HG03066 (cell line): ENCODE measurements around the gene PRLHR.
"Not testable (repeated sequence)": the region's sequence is repeated elsewhere in the genome, so short reads cannot be mapped to it uniquely, and the experiment has no call there.

ENCODE experiments used
- ATAC-seq: cut with Tn5 transposase; IDR thresholded peaks from one replicate; pipeline ENCODE4 v1.9.1; 2021; ENCODE audit warnings: low read depth; ENCODE audit not compliant: unreplicated experiment

Gene PRLHR

DNA sequence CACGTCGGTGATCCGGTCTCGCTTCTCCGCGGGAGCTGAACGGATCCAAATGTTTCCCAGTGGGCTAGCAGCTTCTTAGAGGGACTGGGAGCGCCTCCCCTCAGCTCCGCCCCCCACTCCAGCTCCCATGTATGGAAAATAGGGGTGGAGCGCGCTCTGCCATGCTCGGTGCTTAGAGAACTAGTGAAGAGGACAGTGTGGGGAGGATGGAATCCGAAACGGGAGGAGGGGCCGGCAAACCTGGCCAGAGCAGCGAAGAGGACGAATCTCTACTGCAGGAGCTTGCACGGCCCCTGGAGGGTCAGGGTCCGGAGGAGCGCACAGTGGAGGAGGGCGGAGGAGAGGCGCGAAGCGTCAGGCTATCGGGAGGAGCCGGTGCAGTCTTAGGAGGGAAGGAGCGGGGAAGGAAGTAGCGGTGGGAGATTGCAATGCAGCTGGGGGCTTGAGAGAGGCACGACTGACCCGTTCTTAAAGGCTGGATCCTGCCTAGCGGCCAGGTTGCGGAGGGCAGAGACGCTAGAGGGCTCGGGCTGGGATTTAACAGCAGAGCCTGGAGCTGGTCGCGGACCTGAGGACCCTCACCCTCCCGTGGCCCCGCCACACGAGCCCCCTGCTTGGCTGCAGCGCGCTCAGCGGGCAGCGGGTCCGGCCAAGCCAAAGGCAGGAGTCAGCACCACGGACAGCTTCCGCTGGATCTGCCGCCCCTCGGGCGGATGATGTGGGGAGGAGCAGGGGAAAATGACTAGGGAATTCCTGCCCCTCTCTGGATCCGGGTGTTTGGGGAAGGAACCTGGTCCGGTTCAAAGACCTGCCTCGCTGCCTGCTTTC lies at the start of gene PRLHR:
Gene PRLHR, minus strand, starts transcription at position 51 of the 828 bp plus-strand sequence. CDS start 404 bp downstream, outside the sequence.
- no peak for ATAC-seq

DNA sequence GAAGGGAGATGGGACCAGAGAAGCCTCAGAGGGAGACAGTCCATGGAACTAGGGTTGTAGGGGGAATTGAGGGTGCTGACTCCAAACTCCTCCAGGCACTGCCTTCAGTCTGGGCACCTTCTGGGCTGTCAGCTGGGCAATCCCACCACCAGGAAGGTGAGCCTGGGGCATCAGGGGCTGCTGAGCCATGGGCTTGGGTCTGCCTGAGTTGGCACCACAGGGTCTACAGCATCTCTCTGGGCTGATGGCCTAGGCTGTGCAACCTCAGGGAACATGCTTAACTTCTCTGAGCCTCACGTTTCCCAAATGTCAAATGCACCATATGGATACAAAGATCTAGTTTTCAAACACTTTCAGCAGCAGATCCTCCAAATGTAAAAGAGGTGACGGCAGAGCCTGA lies 46.8 kb upstream of the PRLHR start:
- ATAC-seq = no peak

DNA sequence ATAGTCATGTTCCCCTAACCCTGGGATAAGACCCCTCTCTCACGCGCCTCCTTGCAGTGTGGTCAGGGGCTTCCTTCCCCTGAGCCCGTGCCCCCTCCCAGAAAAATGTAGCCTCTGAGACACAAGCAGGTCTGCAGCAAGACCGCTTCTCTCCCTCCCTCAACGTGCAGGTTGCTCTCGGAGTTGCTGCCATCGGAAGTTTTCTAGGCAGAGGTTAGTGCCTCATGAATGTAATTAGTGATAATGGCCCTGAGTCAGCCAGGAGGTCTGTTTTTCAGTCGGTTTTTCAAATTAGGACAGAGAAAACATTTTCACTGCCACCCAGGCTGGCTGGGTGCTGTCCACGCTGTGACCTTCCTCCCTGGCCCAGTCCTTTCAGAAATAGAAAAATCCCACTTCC lies 43.2 kb upstream of the PRLHR start:
- ATAC-seq = no peak

DNA sequence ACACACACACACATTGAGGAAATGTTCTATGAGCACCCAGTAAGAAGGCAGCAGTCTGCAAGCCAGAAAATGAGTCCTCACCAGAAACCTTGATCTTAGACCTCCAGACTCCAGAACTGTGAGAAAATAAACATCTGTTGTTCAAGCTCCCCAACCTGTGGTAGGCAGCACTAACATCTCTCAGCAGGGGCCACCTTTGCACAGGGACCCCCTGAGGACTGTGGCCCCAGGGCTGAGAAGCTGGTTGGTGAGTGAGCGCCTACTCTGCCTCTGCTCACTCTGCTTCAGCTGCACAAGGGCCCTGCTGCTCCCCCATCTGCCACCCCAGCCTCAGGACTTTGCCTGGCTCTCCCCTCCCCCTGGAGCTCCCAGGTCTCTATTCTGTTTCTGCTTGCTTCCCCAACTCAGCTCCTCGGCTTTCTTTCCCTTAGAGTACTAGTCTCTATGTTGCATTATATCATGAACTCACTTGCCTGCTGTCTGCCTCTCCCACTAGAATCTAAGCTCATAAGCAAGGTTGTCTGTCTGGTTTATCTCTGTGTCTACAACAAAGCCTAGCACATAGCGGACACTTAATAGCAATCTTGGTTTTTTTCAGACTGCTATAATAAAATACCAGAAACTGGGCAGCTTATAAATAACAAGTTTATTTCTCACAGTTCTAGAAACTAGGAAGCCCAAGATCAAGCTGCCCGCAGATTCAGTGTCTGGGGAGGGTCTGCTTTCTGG lies 40.4 kb upstream of the PRLHR start:
- ATAC-seq = no peak

DNA sequence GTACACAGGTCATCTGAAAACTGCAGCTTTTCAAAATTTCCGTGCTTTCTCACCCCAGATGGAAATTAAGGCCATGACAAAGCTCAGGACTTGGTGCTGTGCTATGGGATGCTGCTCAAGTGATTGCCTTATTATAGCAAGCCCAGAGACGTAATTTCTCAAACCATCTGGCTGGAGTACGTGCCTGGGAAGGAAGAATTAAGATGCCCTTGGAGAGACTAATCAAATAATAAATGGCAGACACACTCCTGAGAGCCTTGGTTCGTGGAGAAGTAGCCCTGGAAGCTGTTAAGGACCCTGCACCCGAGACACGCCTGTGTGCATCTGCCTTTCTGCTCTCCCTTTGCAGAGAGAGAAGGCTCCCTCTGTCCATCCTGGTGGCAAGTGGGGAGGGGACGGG lies 38.3 kb upstream of the PRLHR start:
- ATAC-seq = no peak

DNA sequence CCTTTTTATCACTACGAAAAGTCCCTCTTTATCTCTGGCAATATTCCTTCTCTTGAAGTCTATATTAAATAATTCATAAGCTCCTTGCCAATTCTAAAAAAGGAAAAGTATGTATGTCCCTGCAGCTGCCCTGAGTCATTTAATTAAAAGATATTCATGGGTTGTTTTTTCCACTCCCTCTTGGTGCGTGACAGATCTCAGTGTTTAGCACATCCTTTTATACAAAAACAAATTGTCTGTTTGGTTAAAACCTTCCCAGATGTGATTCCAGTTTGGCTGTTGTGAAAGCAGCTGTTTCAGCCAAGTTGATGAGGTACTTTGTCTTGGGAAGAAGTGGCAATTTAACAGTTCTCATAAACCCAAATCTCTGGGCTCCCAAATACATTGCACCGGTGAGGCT lies 33.8 kb upstream of the PRLHR start:
- no peak for ATAC-seq

DNA sequence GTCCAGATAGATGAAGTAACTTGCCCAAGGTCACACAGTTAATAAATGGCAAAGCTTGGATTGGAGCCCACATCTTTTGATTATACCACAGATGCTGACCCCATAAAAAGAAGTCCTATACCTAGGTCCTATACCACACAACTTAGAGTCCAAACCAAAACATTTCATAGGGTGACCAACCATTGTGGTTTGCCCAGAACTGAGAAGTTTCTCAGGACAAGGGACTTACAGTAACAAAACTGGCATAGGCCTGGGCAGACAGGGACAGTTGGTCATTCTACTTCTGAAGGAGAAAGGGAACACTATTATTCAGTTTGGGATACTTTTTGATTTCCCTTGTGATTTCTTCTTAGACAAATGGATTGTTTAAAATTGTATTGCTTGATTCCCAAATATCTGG lies 32.9 kb upstream of the PRLHR start:
- no peak for ATAC-seq

DNA sequence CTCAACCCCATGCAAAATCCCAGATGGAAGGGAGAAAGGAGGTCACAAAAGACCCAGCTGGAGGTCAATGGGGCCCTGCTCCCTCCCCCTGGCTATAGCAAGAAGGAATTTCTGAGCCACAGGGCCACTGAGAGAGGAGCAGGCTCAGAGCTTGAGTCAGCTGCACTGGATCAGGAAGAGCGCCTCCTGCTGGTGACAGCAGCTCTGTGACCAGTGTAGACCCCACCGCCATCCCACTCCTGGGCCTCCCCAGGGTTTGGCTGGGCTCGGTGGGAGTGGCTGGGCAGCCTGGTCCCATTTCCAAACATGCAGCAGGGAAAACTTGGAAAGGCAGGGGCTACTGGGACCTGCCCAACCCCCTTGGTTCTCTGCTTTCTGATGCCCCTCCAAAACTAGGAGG lies 31.5 kb upstream of the PRLHR start:
- no peak for ATAC-seq

DNA sequence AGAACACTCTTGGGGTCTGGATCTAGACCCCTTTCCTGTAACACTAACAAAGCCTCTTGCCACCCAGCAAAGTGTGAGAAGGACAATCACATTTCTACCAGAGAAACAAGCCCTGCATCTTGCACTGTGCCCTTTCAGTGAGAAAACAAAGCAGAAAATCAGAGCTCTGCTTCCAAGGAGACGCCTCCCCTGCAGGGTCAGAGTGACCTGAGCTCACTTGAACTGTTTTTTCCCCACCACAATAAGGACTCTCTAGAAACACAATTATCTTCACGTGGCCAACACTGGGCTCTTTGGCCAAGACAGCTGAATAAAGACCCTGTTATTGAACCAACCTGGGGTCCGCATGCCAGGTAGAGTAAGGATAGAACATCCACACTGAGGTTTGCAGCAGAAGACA lies 30.1 kb upstream of the PRLHR start:
- ATAC-seq = no peak

DNA sequence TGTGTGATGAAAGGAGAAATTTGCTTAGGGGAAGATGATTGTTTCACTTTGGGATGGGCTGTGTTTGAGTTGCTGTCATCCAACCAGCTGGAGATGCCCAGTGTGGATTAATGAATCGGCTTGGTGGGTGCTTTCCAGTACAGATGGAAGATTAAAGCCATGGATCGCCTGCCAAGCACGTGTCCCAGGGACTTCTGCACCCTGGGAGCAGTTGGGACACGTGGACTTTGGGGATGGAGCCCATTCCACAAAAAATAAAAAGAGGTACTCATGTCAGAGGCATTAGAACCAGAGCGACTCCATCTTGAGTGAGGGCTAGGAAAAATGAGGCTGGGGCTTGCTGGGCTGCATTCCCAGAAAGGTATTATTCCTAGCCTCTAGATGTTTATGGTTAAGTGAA lies 29.3 kb upstream of the PRLHR start:
- ATAC-seq = no peak

DNA sequence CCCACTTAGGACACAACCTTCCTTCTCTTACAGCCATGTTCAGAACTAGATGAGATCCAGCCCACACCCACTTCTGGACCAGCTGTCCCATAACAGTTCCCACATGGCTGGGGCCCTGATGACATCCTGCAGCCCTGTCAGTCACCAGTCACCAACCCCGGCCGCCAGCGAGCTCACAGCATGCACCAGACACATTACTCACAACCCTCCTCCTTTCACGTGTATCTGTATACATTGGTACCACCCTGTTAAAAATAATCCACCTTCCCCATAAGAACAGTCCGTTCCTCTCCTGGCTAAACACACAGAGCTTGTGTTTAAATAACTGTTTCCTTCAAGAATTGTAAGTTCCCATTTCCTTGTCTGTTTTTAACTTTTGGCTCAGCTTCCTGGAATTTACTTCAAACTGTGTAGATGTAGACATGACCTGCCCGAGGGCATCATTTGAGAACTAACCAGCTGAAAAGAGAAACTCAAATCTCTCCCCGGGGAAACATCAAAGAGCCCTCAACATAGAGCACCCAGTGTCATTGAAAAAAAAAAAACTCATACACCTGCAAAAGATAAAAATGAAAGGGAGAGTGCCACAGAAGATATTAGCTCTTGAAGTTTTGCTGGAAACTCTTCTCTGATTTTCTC lies 26.0 kb upstream of the PRLHR start:
- ATAC-seq = no peak

DNA sequence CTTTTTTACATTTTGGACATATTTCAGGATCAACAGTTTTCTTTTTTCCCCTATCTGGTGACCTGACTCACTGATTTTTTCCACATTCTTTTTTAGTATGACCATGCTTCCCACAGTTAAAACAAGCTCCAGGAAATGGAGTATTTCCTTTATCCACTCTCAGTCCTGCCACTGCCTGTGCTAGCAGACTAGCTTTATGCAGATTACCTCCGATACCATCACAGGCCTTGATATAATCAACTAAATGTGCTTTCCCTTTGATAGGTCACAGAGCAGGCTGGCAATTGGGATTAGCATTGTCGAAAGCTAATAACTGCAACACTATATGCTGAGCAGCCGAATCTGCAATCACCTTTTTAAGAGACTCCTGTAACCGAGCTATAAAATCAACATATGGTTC lies 18.4 kb upstream of the PRLHR start:
- not testable (repeated sequence) for ATAC-seq

DNA sequence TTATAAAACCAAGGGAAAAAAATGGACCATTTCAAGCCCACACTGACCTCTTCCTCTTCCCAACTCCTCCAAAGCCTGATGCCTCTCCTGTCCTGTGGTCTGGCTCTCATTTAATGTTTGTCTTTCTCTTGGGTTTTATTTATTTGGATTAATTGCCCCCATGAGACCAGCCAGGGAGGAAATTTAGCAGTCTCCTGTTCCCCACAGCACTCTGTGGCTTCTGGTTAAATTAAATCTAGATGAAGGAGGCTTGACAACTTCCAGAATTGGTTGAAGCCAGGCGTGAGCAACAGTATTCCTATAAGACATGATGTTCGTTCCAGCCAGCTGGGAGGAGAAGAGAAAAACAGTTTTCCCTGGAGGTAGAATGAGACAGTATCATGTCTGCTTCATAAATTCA lies 15.1 kb upstream of the PRLHR start:
- ATAC-seq = no peak

DNA sequence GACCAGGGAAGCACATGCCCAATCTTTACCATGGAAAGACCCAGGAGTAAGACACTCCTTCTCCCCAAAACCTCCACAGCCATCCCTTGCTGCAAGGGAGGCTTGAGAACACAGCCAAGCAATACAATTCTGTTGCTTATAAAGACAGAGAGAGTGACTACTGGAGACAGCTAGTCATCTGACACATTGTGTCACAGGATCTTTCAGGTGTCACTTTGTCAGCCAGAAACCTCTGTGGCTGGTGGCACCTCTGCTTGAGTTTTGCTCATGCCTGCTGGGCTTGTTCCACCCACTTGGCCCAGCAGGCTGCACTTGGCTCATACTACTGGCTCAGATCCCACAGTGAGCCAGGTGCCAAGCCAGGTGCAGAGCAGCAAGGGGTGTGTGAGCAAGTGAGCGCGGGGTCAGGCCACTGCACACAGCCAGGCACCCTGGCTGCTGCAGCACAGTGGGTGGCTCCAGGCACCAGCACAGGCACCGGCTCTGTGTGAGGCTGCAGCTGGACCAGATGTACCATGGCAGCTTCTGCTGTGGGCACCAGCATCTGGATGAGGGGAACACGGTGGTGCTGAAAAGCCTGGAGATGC lies 12.4 kb upstream of the PRLHR start:
- no peak for ATAC-seq

DNA sequence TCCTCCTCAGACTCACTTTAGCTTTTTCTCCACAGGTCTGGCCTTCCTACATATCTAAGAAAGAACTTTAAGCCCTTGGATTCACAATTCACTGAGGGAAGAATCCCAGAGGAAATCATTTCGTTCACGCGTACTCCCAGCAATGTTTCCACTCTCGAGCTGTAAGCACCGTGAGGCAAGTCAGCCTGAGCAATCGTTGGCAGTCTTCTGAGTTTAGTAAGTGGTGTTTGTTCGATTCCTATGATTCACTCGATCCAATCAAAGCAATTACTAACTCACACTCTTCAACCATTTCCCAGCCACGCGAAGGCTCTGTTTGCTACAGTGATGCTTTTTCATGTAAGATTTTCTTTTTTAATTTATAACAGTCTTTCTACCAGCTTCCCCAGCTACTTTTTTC lies 10.2 kb upstream of the PRLHR start:
- ATAC-seq = no peak

DNA sequence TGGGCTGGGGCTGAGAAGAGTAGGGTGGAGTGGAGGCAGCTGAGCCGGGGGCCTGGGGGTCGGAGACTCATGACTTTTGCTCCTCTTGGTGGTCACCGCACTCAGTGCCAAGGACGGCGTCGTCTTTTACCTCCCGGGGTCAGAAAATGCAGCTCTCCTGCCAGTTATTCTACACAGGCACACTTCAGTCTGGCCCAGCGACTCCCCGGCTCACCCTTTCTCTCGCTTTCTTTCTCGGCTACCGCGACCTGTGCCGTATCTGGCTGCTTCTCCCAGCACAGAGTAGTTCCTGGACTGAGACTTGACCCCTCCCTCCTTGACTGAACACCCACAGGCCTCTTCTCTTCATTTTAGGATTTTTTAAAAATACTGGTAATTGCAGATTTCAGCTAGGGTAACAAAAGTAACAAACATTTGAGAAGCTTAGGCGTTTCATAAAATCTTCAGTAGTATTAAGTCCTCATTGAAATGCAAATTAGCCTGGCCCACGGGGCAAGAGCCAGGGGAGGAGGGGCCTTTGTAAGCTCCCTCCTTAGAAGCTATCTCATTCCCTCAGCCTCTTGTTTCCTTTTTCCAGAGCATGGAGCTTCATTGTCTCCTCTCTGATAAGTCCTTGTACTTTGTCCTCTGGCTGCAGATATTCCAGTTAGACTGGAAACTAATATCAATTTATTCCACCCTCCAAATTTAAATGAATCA lies 1.1 kb upstream of the PRLHR start:
- no peak for ATAC-seq

DNA sequence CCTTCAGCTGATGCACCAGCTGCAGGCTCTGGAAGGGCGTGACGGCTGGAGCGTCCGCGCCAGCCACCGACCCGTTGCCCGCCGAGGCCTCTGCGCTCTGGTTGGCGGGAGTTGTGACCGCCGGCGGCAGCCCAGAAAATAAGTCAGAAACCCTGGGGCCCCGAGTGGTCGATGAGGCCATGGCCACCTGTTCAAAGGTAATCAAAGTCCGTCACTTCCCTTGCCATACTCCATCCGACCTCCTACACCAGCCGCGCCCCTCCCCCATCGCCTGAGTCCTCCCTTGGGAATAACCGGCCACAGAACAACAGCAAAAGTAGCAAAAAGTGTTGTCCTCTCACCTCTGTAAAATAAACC lies 406 bp downstream of the PRLHR start:
- ATAC-seq = no peak

DNA sequence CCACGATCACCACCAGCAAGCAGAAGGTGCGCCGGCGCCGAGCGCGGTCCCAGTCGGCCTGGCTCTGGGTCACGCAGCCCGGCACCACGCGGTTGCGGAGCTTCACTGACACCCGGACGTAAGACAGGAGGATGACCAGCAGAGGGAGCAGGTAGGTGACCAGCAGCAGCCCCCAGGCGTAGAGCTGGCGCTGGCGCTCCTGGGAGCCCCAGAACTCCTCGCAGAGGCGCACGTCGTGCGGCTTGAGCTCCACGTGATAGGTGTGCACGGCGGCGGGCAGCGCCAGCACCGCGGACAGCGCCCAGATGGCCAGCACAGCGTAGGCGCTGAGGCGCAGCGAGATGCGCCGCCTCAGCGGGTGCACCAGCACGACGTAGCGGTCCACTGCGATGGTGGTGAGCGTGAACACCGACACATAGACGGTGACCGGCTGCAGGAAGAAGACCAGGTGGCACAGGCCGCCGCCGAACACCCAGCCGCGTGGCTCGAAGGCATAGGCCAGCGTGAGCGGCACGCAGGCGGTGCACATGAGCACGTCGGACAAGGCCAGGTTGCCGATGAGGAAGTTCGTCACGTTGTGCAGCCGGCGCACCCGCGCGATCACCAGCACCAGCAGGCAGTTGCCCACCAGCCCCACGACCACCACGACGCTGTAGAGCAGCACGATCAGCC lies 920 bp downstream of the PRLHR start:
- no peak for ATAC-seq

DNA sequence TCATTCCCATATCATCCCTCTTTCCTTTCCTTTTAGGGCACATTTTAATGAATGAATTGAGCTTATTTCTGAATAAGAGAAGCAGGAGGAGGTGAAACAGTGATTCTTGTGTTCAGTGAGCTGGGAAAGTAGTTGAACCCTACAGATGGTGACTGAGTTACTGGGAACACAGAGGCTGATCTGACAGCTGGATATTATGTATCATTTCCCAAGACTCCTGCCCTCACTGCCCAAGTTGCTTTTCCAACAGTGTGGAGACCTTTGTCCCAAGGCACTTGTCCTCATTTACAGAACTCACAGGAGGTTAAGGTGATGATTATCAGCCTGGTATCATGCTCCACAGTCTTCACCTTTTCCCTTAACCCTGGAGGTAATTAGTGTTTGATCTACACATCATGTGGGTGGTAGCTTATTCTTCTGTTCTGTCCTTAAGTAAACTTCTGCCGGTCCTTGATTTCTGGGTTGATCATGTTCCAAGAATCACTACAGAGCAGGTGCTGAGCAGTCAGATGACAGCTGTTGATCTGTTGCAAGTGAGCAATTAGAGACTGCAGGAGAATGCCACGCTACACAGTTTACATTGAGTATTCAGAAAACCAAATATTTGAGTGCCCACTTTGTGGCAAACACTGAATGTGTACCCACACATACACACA lies 2.6 kb downstream of the PRLHR start:
- no peak for ATAC-seq

DNA sequence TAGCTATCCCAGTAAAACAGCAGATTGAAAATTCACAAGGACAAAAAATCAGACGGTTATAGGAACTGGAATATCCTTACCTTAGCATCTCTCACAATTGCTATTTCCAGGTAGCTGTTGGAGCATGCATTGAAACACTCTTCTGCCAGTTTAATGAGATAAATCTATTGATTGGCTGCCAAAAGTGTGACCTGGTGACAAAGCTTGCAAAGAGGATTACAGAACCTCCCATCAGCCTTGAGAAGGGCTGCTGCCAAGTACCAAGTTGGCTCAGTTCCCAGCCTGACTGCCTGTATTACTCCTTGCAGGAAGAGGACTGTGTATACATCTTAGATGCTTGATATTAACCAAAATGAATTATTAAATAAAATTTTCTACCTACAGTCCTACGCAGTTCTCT lies 5.1 kb downstream of the PRLHR start:
- ATAC-seq = no peak
